IMR-90 (cell line): Measurements from ENCODE around the gene FLYWCH1. TPM values are rescaled to one million over a fixed set of nuclear protein-coding genes. Genes with fewer than 3 reads are reported as not detected.

Source experiments
- ATAC-seq: fragments of 200-7000 bp; cut with Tn5 transposase; 2 replicates; pipeline ENCODE4 v1.9.1; 2020; ENCODE audit warnings: low read depth, mild to moderate bottlenecking, moderate library complexity
- BruUV-seq: library from RNA; stranded (reverse); fragments of 400-500 nt; replicated peaks from 2 replicates; lab custom pipeline; 2021; lab: Mats Ljungman, UMichigan
- CTCF ChIA-PET: fragments of 300-600 bp; formaldehyde crosslinking; extraction: SDS; loops from one replicate; lab custom pipeline; 2021; ENCODE audit warnings: antibody characterized with exemption; lab: Yijun Ruan, JAX
- POLR2A ChIA-PET: fragments of 300-600 bp; sonication (Branson Sonifier 250); formaldehyde crosslinking; loops from one replicate; lab custom pipeline; 2022; ENCODE audit warnings: antibody characterized with exemption; ENCODE audit not compliant: unreplicated experiment; lab: Charles Lee
- DNase-seq: peaks from one replicate; pipeline ENCODE4 v3.0.0; 2013
- H2AFZ ChIP-seq: replicated peaks from 2 replicates; pipeline ENCODE3; 2013; ENCODE audit warnings: low read length, mild to moderate bottlenecking; ENCODE audit not compliant: poor library complexity
- H2AK5ac ChIP-seq: 2 replicates; pipeline ENCODE4 v1.6.1; 2013; ENCODE audit warnings: low read depth, low read length, inconsistent platforms
- H2AK9ac ChIP-seq: replicated peaks from 2 replicates; pipeline ENCODE3; 2013; ENCODE audit warnings: mild to moderate bottlenecking, low read depth, low read length, moderate library complexity; ENCODE audit not compliant: poor library complexity
- H2BK120ac ChIP-seq: 2 replicates; pipeline ENCODE4 v1.6.1; 2013; ENCODE audit warnings: low read depth, low read length, inconsistent platforms
- H2BK15ac ChIP-seq: 3 replicates; pipeline ENCODE4 v1.6.1; 2013; ENCODE audit warnings: low read depth, low read length, inconsistent platforms
- H2BK20ac ChIP-seq: 2 replicates; pipeline ENCODE4 v1.6.1; 2013; ENCODE audit warnings: low read depth, mild to moderate bottlenecking, inconsistent platforms, low read length, moderate library complexity
- H2BK5ac ChIP-seq: 2 replicates; pipeline ENCODE4 v1.6.1; 2013; ENCODE audit warnings: mild to moderate bottlenecking, low read depth, low read length, inconsistent platforms; ENCODE audit not compliant: poor library complexity, severe bottlenecking
- H3K14ac ChIP-seq: replicated peaks from 2 replicates; pipeline ENCODE4 v1.6.1; 2013; ENCODE audit warnings: low read depth, low read length, inconsistent platforms
- H3K18ac ChIP-seq: 2 replicates; pipeline ENCODE4 v1.6.1; 2013; ENCODE audit warnings: low read depth, low read length, control low read depth
- H3K23ac ChIP-seq: 2 replicates; pipeline ENCODE4 v1.6.1; 2013; ENCODE audit warnings: low read depth, low read length, inconsistent platforms
- H3K27ac ChIP-seq: 2 replicates; pipeline ENCODE4 v1.5.1; 2013; ENCODE audit warnings: mild to moderate bottlenecking, control low read depth, low read length; ENCODE audit not compliant: insufficient read depth
- H3K27me3 ChIP-seq: 2 replicates; pipeline ENCODE4 v1.6.1; 2013; ENCODE audit warnings: low read length; ENCODE audit not compliant: control insufficient read depth, insufficient read depth
- H3K36me3 ChIP-seq: 2 replicates; pipeline ENCODE4 v1.6.1; 2013; ENCODE audit warnings: low read length, mixed read lengths; ENCODE audit not compliant: control insufficient read depth, insufficient read depth
- H3K4ac ChIP-seq: 2 replicates; pipeline ENCODE4 v1.6.1; 2013; ENCODE audit warnings: low read depth, low read length, inconsistent platforms
- H3K4me1 ChIP-seq: 2 replicates; pipeline ENCODE4 v1.6.1; 2013; ENCODE audit warnings: low read length, mixed read lengths; ENCODE audit not compliant: control insufficient read depth, insufficient read depth
- H3K4me2 ChIP-seq: 2 replicates; pipeline ENCODE4 v1.6.1; 2013; ENCODE audit warnings: low read depth, mild to moderate bottlenecking, control low read depth, low read length, moderate library complexity
- H3K4me3 ChIP-seq: 2 replicates; pipeline ENCODE4 v1.5.1; 2013; ENCODE audit warnings: low read depth, mild to moderate bottlenecking, control low read depth, low read length, moderate library complexity; ENCODE audit not compliant: insufficient read depth
- H3K56ac ChIP-seq: 2 replicates; pipeline ENCODE4 v1.6.1; 2013; ENCODE audit warnings: low read length, inconsistent platforms; ENCODE audit not compliant: insufficient read depth; ENCODE audit errors: extremely low read depth
- H3K79me1 ChIP-seq, 2 experiments: 2 replicates each; pipeline ENCODE4 v1.6.1; 2013; ENCODE audit warnings: low read length in 2 of 2, inconsistent platforms in 1 of 2, low read depth in 1 of 2
- H3K9ac ChIP-seq: 2 replicates; pipeline ENCODE4 v1.6.1; 2013; ENCODE audit warnings: low read depth, low read length, control low read depth
- H3K9me1 ChIP-seq: 2 replicates; pipeline ENCODE4 v1.6.1; 2013; ENCODE audit warnings: low read length, inconsistent platforms; ENCODE audit not compliant: insufficient read depth
- H3K9me3 ChIP-seq: 2 replicates; pipeline ENCODE4 v1.6.1; 2013; ENCODE audit warnings: low read length; ENCODE audit not compliant: control insufficient read depth, insufficient read depth
- H4K20me1 ChIP-seq: 2 replicates; pipeline ENCODE4 v1.6.1; 2013; ENCODE audit warnings: low read length, inconsistent platforms; ENCODE audit not compliant: insufficient read depth
- H4K5ac ChIP-seq: 2 replicates; pipeline ENCODE4 v1.6.1; 2013; ENCODE audit warnings: mild to moderate bottlenecking, low read depth, low read length, control low read depth
- H4K8ac ChIP-seq, 2 experiments: 2 replicates each; pipeline ENCODE4 v1.6.1; 2013; ENCODE audit warnings: low read depth in 2 of 2, low read length in 2 of 2, control low read depth in 1 of 2, inconsistent platforms in 1 of 2
- H4K91ac ChIP-seq: 2 replicates; pipeline ENCODE4 v1.6.1; 2013; ENCODE audit warnings: low read depth, low read length, inconsistent platforms; ENCODE audit not compliant: insufficient read depth
- FOS ChIP-seq: fragments of 150-350 bp; IDR thresholded peaks from 2 replicates; pipeline ENCODE4 v1.6.1; 2016; ENCODE audit warnings: low read depth, low read length
- WGBS, 2 experiments: methylation state at CpG; one replicate each; pipeline versions ENCODE4 v1.1.5 to v1.1.7; 2013; ENCODE audit warnings: missing lambda C conversion rate in 2 of 2; ENCODE audit not compliant: insufficient read length in 1 of 2; ENCODE audit errors: extremely low coverage in 2 of 2; 5-methylcytosine and 5-hydroxymethylcytosine counted together
- dilution Hi-C: fragments of 300-500 bp; cut with HindIII; formaldehyde crosslinking; loops from one replicate; pipeline ENCODE4 v1.14.3; 2018; ENCODE audit warnings: low sequenced_read_pairs; ENCODE audit not compliant: unreplicated experiment
- in situ Hi-C: fragments of 300-500 bp; cut with MboI; formaldehyde crosslinking; loops from 3 replicates; pipeline ENCODE4 v1.14.3; 2019; ENCODE audit warnings: low sequenced_read_pairs, inconsistent platforms, mixed read lengths
- intact Hi-C: fragments of 100-400 bp; cut with micrococcal nuclease; formaldehyde crosslinking; loops from 2 replicates; pipeline ENCODE4 v1.10.0; 2022
- polyA plus RNA-seq, 3 experiments: library from polyadenylated mRNA; depleted of rRNA; stranded (reverse); fragments of >200 nt; gene quantifications; 2 replicates each; pipeline ENCODE4 v1.2.3, GENCODE V29; 2012; ENCODE audit warnings: low replicate concordance in 1 of 3
- total RNA-seq: library from RNA; depleted of rRNA; stranded (reverse); fragments of >200 nt; gene quantifications from 2 replicates; pipeline ENCODE4 v1.2.3, GENCODE V29; 2012

FLYWCH1 gene
- total and polyA plus RNA-seq, 2 of the 4 experiments (the other 2 are of a cell fraction), result 14.3 to 25.2 TPM

DNA sequence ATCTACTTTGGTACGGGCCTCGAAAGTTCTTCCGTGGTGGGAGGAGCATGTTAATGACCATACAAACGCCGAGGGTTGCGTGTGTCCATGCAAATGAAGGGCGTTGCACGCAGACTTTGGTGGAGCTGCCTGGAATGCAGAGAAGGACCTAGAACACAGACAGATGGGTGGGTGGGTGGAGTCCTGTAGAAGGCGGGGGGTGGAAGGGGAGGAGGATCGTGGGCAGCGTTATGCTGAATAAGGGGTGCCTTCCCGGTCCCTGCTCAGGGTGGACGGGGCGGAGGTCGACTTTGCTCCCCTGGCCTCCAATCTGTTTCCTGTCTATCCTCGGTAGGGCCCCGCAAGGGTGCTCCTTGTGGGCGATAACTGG is 56.6 kb downstream of the FLYWCH1 start:
- H3K14ac ChIP-seq, result no peak overlapping the region
- ChIA-PET POLR2A (no interaction called here), CTCF (no interaction called here)
- H2BK120ac ChIP-seq, result no peak overlapping the region
- H2AK9ac ChIP-seq, result no peak overlapping the region
- peaks cover 36% of the 10 kb centered on the region for H3K27me3 ChIP-seq
- DNase-seq (no peak), ATAC-seq (no peak)
- peaks cover 31% of the 10 kb centered on the region for H4K20me1 ChIP-seq
- intact Hi-C loops (no loop called here), in situ Hi-C loops (no loop called here), dilution Hi-C loops (no loop called here)
- no peaks in the 10 kb centered on the region; the same call in 1 of the 2 replicates for H3K9me3 ChIP-seq
- no peak overlapping the region for H3K4ac ChIP-seq
- no TSS peak for BruUV-seq
- no peak for TF ChIP-seq FOS
- peaks cover 2% of the 10 kb centered on the region; the same call in 1 of the 2 replicates for H3K36me3 ChIP-seq
- H3K4me1 ChIP-seq, result peaks cover 7% of the 10 kb centered on the region; the same call in 1 of the 2 replicates
- H3K79me1 ChIP-seq, result peaks cover 5 to 23% of the 10 kb centered on the region in 2 experiments; a peak in 3 of 4 replicates
- H2AK5ac ChIP-seq, result no peak overlapping the region
- H2BK20ac ChIP-seq, result no peak overlapping the region
- H3K27ac ChIP-seq, result no peak overlapping the region
- H3K4me3 ChIP-seq, result no peak overlapping the region
- no peak overlapping the region for H2BK5ac ChIP-seq
- no peak overlapping the region for H4K8ac ChIP-seq
- H4K91ac ChIP-seq, result no peak overlapping the region
- WGBS, 2 experiments, result 22% methylated on average over 6 of the region's 18 CpGs; no CpG with 5 or more reads in 1 of the 2 experiments
- H3K9me1 ChIP-seq, result peaks cover 17% of the 10 kb centered on the region
- no peak overlapping the region for H3K56ac ChIP-seq
- H4K5ac ChIP-seq, result no peak overlapping the region
- H3K23ac ChIP-seq, result no peak overlapping the region
- no peak overlapping the region for H3K18ac ChIP-seq
- H2AFZ ChIP-seq, result peak overlapping the region; percentile 97
- H3K9ac ChIP-seq, result no peak overlapping the region
- no peak overlapping the region for H2BK15ac ChIP-seq
- H3K4me2 ChIP-seq, result peak overlapping the region; percentile 89
